K562 (cell line): ENCODE results near the gene CYTH1. TPM values are rescaled to one million over a fixed set of nuclear protein-coding genes. Genes with fewer than 3 reads are reported as not detected.

Experiments used
- ARID1B ChIP-seq: fragments of 450-650 bp; IDR thresholded peaks from 2 replicates; pipeline ENCODE4 v1.6.1; 2016; ENCODE audit warnings: antibody characterized with exemption, mild to moderate bottlenecking, inconsistent platforms
- CAMTA2 ChIP-seq: fragments of 250-450 bp; sonication (Bioruptor Pico); conservative IDR thresholded peaks from 2 replicates; pipeline ENCODE4 v1.5.1; 2022
- E2F4 ChIP-seq: sonication (generic); formaldehyde crosslinking; IDR thresholded peaks from 2 replicates; pipeline ENCODE4 v1.8.0; 2022; ENCODE audit warnings: mild to moderate bottlenecking, low read depth, missing genetic modification reagents
- E2F8 ChIP-seq: fragments of 450-650 bp; IDR thresholded peaks from 2 replicates; pipeline ENCODE4 v1.7.1; 2018; ENCODE audit warnings: mild to moderate bottlenecking, low read depth; ENCODE audit not compliant: partially characterized antibody
- ETV5 ChIP-seq: sonication (generic); formaldehyde crosslinking; IDR thresholded peaks from 2 replicates; pipeline ENCODE4 v1.4.0; 2020; ENCODE audit warnings: low read depth, mild to moderate bottlenecking, missing genetic modification reagents
- FOXP4 ChIP-seq: sonication (generic); formaldehyde crosslinking; IDR thresholded peaks from 2 replicates; pipeline ENCODE4 v1.8.0; 2022; ENCODE audit warnings: mild to moderate bottlenecking, missing genetic modification reagents, borderline replicate concordance
- SIX5 ChIP-seq, 2 experiments: IDR thresholded peaks; 2 replicates each; pipeline ENCODE4 v1.6.1; 2011; ENCODE audit warnings: low read length in 2 of 2, borderline replicate concordance in 1 of 2, low read depth in 1 of 2, mild to moderate bottlenecking in 1 of 2, moderate library complexity in 1 of 2; ENCODE audit not compliant: insufficient read depth in 1 of 2
- U2AF2 ChIP-seq: fragments of 200-400 bp; formaldehyde crosslinking; optimal IDR thresholded peaks from 2 replicates; pipeline ENCODE3; 2017; ENCODE audit warnings: low read depth, mild to moderate bottlenecking, low read length
- ZKSCAN1 ChIP-seq: fragments of 150-350 bp; IDR thresholded peaks from 2 replicates; pipeline ENCODE4 v1.6.1; 2016; ENCODE audit warnings: low read depth, low read length
- ZNF347 ChIP-seq: fragments of 450-650 bp; formaldehyde crosslinking; IDR thresholded peaks from 2 replicates; pipeline ENCODE4 v1.4.0; 2020; ENCODE audit warnings: low read depth, mild to moderate bottlenecking, moderate library complexity
- ZNF699 ChIP-seq: fragments of 250-450 bp; sonication (Bioruptor Pico); IDR thresholded peaks from 2 replicates; pipeline ENCODE4 v1.8.0; 2021; ENCODE audit warnings: mild to moderate bottlenecking, moderate library complexity; ENCODE audit not compliant: insufficient replicate concordance
- polyA plus RNA-seq, 8 experiments: library from polyadenylated mRNA; depleted of rRNA in 4 of 8; stranded (reverse) in 5 of 8; unstranded in 3 of 8; fragments of >200 nt; fragmentation: Nextera tagmentation in 2 of 8; fragmentation: Illumina TruSeq in 1 of 8; extraction: Ambion mirVana in 2 of 8; extraction: Trizol in 1 of 8; gene quantifications; 2 replicates each; pipeline versions ENCODE4 v1.2.1 to v1.2.3, GENCODE V29; 2011 to 2014; ENCODE audit warnings: inconsistent platforms in 1 of 8, missing spikeins in 1 of 8
- total RNA-seq, 7 experiments: library from RNA; depleted of rRNA in 6 of 7; stranded (reverse); fragments of >200 nt in 6 of 7; fragmentation: Illumina TruSeq in 2 of 7; extraction: Trizol in 2 of 7; gene quantifications; 2 replicates each; pipeline versions ENCODE4 v1.2.1 to v1.2.3, GENCODE V29; 2011 to 2021; ENCODE audit warnings: low replicate concordance in 1 of 7

The CYTH1 gene
- total and polyA plus RNA-seq, 9 of the 15 experiments (the other 6 are each of a cell fraction or from before 2014, with no cell fraction given) = 0.52 to 27.7 (median 16.8) TPM

- TF ChIP-seq FOXP4 (CRISPR knock-in tag) (no peak), ARID1B (no peak), SIX5 (IDR thresholded peaks at IDR 0.05; ENCODE audit: borderline replicate concordance in 1 of 2, insufficient read depth in 1 of 2, low read depth in 1 of 2, low read length in 2 of 2) (no peak), ETV5 (no peak), E2F4 (no peak), CAMTA2 (CRISPR knock-in tag) (no peak), E2F8 (no peak), ZNF699 (CRISPR knock-in tag) (no peak), ZKSCAN1 (no peak), ZNF347 (CRISPR knock-in tag) (no peak), U2AF2 (no peak)
These were observed 52.4 kb downstream of the CYTH1 start (continued) for GRCh38 chr17:78729641-78730040.
